Liver (tissue), 9 donors: ENCODE measurements around the gene LRRC15. TPM values are rescaled to one million over a fixed set of nuclear protein-coding genes. Genes with fewer than 3 reads are reported as not detected.
A peak's percentile ranks its signal among the peaks of the same experiment; 100 is the strongest.

Source experiments
- DNase-seq: peaks from one replicate; pipeline ENCODE4 v3.0.0-alpha.2; 2017; ENCODE audit warnings: low spot score
- H3K27ac ChIP-seq, 2 donors: one replicate each; pipeline ENCODE4 v1.7.0; 2013; ENCODE audit warnings: inconsistent platforms in 2 of 2, low read length in 2 of 2, control low read depth in 1 of 2, low read depth in 1 of 2, mild to moderate bottlenecking in 1 of 2
- H3K27me3 ChIP-seq, 4 donors: one replicate each; pipeline versions ENCODE4 v1.6.1 to v1.7.0; 2013; ENCODE audit warnings: low read length in 3 of 4, inconsistent platforms in 1 of 4, mild to moderate bottlenecking in 1 of 4, moderate library complexity in 1 of 4; ENCODE audit not compliant: control insufficient read depth in 4 of 4, insufficient read depth in 4 of 4
- H3K36me3 ChIP-seq, 4 donors: one replicate each; pipeline versions ENCODE4 v1.6.1 to v1.7.0; 2013; ENCODE audit warnings: low read length in 3 of 4, mild to moderate bottlenecking in 3 of 4, low read depth in 1 of 4, moderate library complexity in 1 of 4; ENCODE audit not compliant: control insufficient read depth in 4 of 4, insufficient read depth in 3 of 4
- H3K4me1 ChIP-seq, 4 donors: one replicate each; pipeline versions ENCODE4 v1.6.1 to v1.7.0; 2013; ENCODE audit warnings: low read length in 3 of 4, mild to moderate bottlenecking in 3 of 4, moderate library complexity in 1 of 4; ENCODE audit not compliant: control insufficient read depth in 4 of 4, insufficient read depth in 4 of 4
- H3K4me3 ChIP-seq, 3 donors: one replicate each; pipeline versions ENCODE4 v1.6.1 to v1.7.0; 2013; ENCODE audit warnings: low read length in 3 of 3, control low read depth in 1 of 3, low read depth in 1 of 3, mild to moderate bottlenecking in 1 of 3
- H3K9ac ChIP-seq, 2 donors: one replicate each; pipeline ENCODE4 v1.7.0; 2013; ENCODE audit warnings: low read length in 2 of 2, mild to moderate bottlenecking in 2 of 2, moderate library complexity in 2 of 2, control low read depth in 1 of 2, low read depth in 1 of 2
- H3K9me3 ChIP-seq, 4 donors: one replicate each; pipeline versions ENCODE4 v1.6.1 to v1.7.0; 2013; ENCODE audit warnings: low read length in 3 of 4; ENCODE audit not compliant: control insufficient read depth in 4 of 4
- CTCF ChIP-seq: fragments of 150-350 bp; IDR thresholded peaks from 2 replicates; pipeline ENCODE4 v1.5.1; 2017; ENCODE audit warnings: improper control_type of control experiment, low read depth, low read length; ENCODE audit not compliant: missing input control
- EGR1 ChIP-seq, 2 donors: IDR thresholded peaks; 2 replicates each; pipeline ENCODE4 v1.6.1; 2016 to 2018; ENCODE audit warnings: antibody characterized with exemption in 2 of 2, low read depth in 2 of 2
- FOXA1 ChIP-seq: IDR thresholded peaks from 2 replicates; pipeline ENCODE4 v1.6.1; 2016; ENCODE audit warnings: antibody characterized with exemption
- FOXA2 ChIP-seq: IDR thresholded peaks from 2 replicates; pipeline ENCODE4 v1.6.1; 2016; ENCODE audit warnings: antibody characterized with exemption
- HNF4A ChIP-seq, 2 donors: conservative IDR thresholded peaks; 2 replicates each; pipeline ENCODE4 v1.6.1; 2016; ENCODE audit warnings: antibody characterized with exemption in 2 of 2, mild to moderate bottlenecking in 2 of 2
- NR2F2 ChIP-seq: IDR thresholded peaks from 2 replicates; pipeline ENCODE4 v1.6.1; 2016; ENCODE audit warnings: antibody characterized with exemption
- REST ChIP-seq: IDR thresholded peaks from 2 replicates; pipeline ENCODE4 v1.6.1; 2016; ENCODE audit warnings: antibody characterized with exemption, mild to moderate bottlenecking
- RXRA ChIP-seq, 2 donors: IDR thresholded peaks; 2 replicates each; pipeline ENCODE4 v1.6.1; 2017 to 2018; ENCODE audit warnings: antibody characterized with exemption in 2 of 2, mild to moderate bottlenecking in 1 of 2
- SP1 ChIP-seq: IDR thresholded peaks from 2 replicates; pipeline ENCODE4 v1.6.1; 2018; ENCODE audit warnings: antibody characterized with exemption, mild to moderate bottlenecking
- TAF1 ChIP-seq: conservative IDR thresholded peaks from 2 replicates; pipeline ENCODE4 v1.6.1; 2016; ENCODE audit warnings: antibody characterized with exemption, mild to moderate bottlenecking
- ZBTB33 ChIP-seq: IDR thresholded peaks from 2 replicates; pipeline ENCODE4 v1.6.1; 2016; ENCODE audit warnings: antibody characterized with exemption
- WGBS: extraction: QIAGEN DNeasy Blood & Tissue Kit; methylation state at CpG from one replicate; pipeline ENCODE4 v1.1.7; 2013; 5-methylcytosine and 5-hydroxymethylcytosine counted together
- polyA plus RNA-seq, 2 donors: library from polyadenylated mRNA; stranded (reverse) in 1 of 2; unstranded in 1 of 2; fragments of 200-250 nt in 1 of 2; fragments of >200 nt in 1 of 2; fragmentation: Nextera tagmentation in 1 of 2; extraction: Ambion mirVana in 1 of 2; gene quantifications; one replicate each; pipeline versions ENCODE4 v1.2.1 to v1.2.3, GENCODE V29; 2013 to 2015
- total RNA-seq, 2 donors: library from RNA; depleted of rRNA; stranded (reverse); fragments of >200 nt; gene quantifications; one replicate each; pipeline ENCODE4 v1.2.3, GENCODE V29; 2014
- donor health status: healthy.
- donor health status: healthy.
- donor health status: healthy.
- donor health status: healthy.
- donor health status: healthy.

Gene LRRC15
- total and polyA plus RNA-seq, 4 donors = 0.03 to 0.08 (median 0.05) TPM; not detected in 1

- Histone ChIP-seq H3K4me1 (peaks cover 0 to 12% (median 4%) of the 10 kb centered on the region in 4 donors), H3K4me3 (no peak overlapping the region), H3K27ac (no peak overlapping the region), H3K27me3 (no peaks in the 10 kb centered on the region), H3K9ac (no peak overlapping the region), H3K36me3 (no peaks in the 10 kb centered on the region), H3K9me3 (no peaks in the 10 kb centered on the region)
- TF ChIP-seq REST (no peak), FOXA2 (no peak), RXRA (IDR thresholded peaks at IDR 0.05) (no peak), FOXA1 (no peak), EGR1 (IDR thresholded peaks at IDR 0.05; ENCODE audit: low read depth in 2 of 2) (no peak)
- no peak for DNase-seq
- 98% methylated on average over 3 of the region's 3 CpGs for WGBS
These were observed 44.7 kb downstream of the LRRC15 start for GRCh38 chr3:194324823-194325327.

GRCh38 chr3:194323785-194324735 is 45.5 kb downstream of the LRRC15 start:
- Histone ChIP-seq H3K4me1 (peaks cover 0 to 12% (median 4%) of the 10 kb centered on the region in 4 donors), H3K27ac (no peak overlapping the region), H3K4me3 (no peak overlapping the region), H3K9me3 (no peaks in the 10 kb centered on the region), H3K36me3 (no peaks in the 10 kb centered on the region), H3K27me3 (no peaks in the 10 kb centered on the region), H3K9ac (no peak overlapping the region)
- no peak for TF ChIP-seq TAF1
- TF ChIP-seq CTCF = no peak
- no peak for TF ChIP-seq ZBTB33
- peak; percentile 76 for TF ChIP-seq NR2F2
- TF ChIP-seq SP1 = peak; percentile 6
- TF ChIP-seq RXRA (IDR thresholded peaks at IDR 0.05) = peak in 1 of 2 donors; percentile 31
- peak; percentile 13 to 30 for TF ChIP-seq HNF4A (conservative IDR thresholded peaks at IDR 0.05)
- no peak for DNase-seq
- WGBS = 63% methylated on average over 39 of the region's 39 CpGs
